ENCODE results near the gene CDH26. TPM values are rescaled to one million over a fixed set of nuclear protein-coding genes. Genes with fewer than 3 reads are reported as not detected.

Gene CDH26
- total RNA-seq, 2 experiments from 2014 or later = 0.19 to 0.36 TPM

DNA sequence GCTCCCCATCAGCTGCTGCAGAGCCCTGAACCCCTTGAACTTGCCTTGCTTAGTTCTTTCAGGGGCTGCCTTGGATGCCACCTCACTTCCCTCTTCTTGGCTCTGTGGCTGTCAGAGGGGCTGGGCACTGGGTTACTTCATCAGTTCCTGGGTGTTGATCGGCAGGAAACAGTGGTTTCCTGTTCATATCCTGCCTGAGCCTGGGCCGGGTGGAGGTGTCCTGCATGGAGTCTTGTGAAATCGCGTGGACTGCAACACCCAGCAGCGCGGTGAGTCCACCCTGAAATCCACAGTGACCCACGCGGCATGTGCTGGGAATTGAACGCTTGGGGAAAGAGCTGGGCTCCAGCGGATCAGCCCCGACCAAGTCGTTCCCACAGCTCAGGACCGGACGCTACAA lies 97.5 kb downstream of the CDH26 start:
- no peak for DNase-seq (ENCODE audit: low spot score)
- Histone ChIP-seq H3K79me2 (ENCODE audit: insufficient read depth, low read depth, low read length) (no peaks in the 10 kb centered on the region), H3K9me2 (ENCODE audit: insufficient read depth, low read length) (no peaks in the 10 kb centered on the region), H3K36me3 (ENCODE audit: insufficient read depth, low read length) (no peaks in the 10 kb centered on the region), H2AFZ (ENCODE audit: low read length) (no peak overlapping the region), H3K27ac (ENCODE audit: low read depth, low read length, poor library complexity, severe bottlenecking) (no peak overlapping the region), H4K20me1 (ENCODE audit: insufficient read depth, low read length) (no peaks in the 10 kb centered on the region), H3K9me3 (ENCODE audit: low read length) (no peaks in the 10 kb centered on the region), H3K4me3 (ENCODE audit: low read depth, low read length, poor library complexity, severe bottlenecking) (no peak overlapping the region), H3K4me2 (ENCODE audit: low read length) (no peak overlapping the region), H3K4me1 (ENCODE audit: insufficient read depth, low read length, poor library complexity, severe bottlenecking) (peaks cover 9% of the 10 kb centered on the region)
- TF ChIP-seq CTCF (conservative IDR thresholded peaks at IDR 0.05; ENCODE audit: low read length) = no peak
- TF ChIP-seq EZH2phosphoT487 (IDR thresholded peaks at IDR 0.05; ENCODE audit: borderline replicate concordance, low read depth, low read length) = no peak
- intact Hi-C loops (cut with micrococcal nuclease; ENCODE audit: unreplicated experiment) = loop anchor here (2.0 kb wide), 1 partner anchor 155 kb away; no protein-coding TSS in a partner anchor
- no TSS peak for BruUV-seq (replicated peaks)
- ChIA-PET POLR2A (no interaction called here), CTCF (ENCODE audit: unreplicated experiment) (no interaction called here)

DNA sequence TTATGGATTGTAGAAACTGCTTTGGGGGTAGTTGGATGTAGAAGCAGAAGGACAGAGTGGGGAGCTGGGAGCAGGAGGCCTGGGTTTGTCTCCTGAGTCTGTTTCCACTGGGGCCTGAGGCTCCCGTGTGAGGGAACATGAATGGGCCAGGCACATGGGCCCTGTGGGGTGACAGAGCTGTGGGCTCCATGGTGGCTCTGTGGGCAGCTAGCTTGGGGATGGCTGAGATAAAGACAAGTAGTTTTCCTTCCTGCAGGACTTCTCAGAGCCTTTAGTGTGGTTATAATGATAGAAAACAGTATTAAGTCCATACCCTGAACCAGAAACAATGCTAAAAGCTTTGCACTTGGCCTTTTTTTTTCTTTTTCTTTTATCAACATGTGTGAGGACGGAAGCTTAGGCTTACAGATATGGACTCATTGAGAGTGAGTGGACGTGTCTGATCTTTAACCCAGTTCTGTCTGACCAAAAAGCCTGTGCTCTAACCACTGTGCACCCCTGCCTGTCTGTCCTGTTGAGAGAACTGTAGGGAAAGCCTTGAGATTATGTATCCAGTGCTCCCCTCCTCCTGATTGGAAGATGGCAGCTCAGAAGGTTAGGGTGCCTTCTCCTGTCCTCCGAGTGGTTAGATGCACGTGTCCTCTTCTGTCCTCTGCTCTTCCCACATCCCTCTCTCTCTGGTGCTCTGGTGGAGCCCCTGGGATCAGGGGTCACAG lies 98.3 kb downstream of the CDH26 start:
- CTCF ChIA-PET (ENCODE audit: unreplicated experiment) = no interaction called here
- Histone ChIP-seq H3K27ac (ENCODE audit: low read depth, low read length, poor library complexity, severe bottlenecking) (no peak overlapping the region), H3K9me3 (ENCODE audit: low read length) (no peaks in the 10 kb centered on the region), H2AFZ (ENCODE audit: low read length) (no peak overlapping the region), H3K9me2 (ENCODE audit: insufficient read depth, low read length) (no peaks in the 10 kb centered on the region), H3K79me2 (ENCODE audit: insufficient read depth, low read depth, low read length) (no peaks in the 10 kb centered on the region), H3K36me3 (ENCODE audit: insufficient read depth, low read length) (no peaks in the 10 kb centered on the region), H3K4me3 (ENCODE audit: low read depth, low read length, poor library complexity, severe bottlenecking) (no peak overlapping the region), H3K4me2 (ENCODE audit: low read length) (no peak overlapping the region), H3K4me1 (ENCODE audit: insufficient read depth, low read length, poor library complexity, severe bottlenecking) (peaks cover 9% of the 10 kb centered on the region), H4K20me1 (ENCODE audit: insufficient read depth, low read length) (no peaks in the 10 kb centered on the region)
- BruUV-seq (replicated peaks) = no TSS peak
- POLR2A ChIA-PET = interaction anchor here (0.6 to 0.7 kb wide), 2 partner anchors 56 to 840 kb away, joined by 3 to 4 read pairs; no protein-coding TSS in a partner anchor
- no peak for DNase-seq (ENCODE audit: low spot score)
- TF ChIP-seq EZH2phosphoT487 (IDR thresholded peaks at IDR 0.05; ENCODE audit: borderline replicate concordance, low read depth, low read length) = no peak
- TF ChIP-seq CTCF (conservative IDR thresholded peaks at IDR 0.05; ENCODE audit: low read length) = no peak
- intact Hi-C loops (cut with micrococcal nuclease; ENCODE audit: unreplicated experiment) = loop anchor here (2.0 kb wide), 1 partner anchor 154 kb away; no protein-coding TSS in a partner anchor

All from OCI-LY7 (cell line).